HepG2 (cell line): ENCODE measurements around the gene ARPIN. TPM values are rescaled to one million over a fixed set of nuclear protein-coding genes. Genes with fewer than 3 reads are reported as not detected.

Experiments used
- ATRX ChIP-seq: sonication (generic); formaldehyde crosslinking; IDR thresholded peaks from 2 replicates; pipeline ENCODE4 v1.4.0; 2020; ENCODE audit warnings: missing genetic modification reagents, borderline replicate concordance
- CC2D1A ChIP-seq: sonication (generic); formaldehyde crosslinking; IDR thresholded peaks from 2 replicates; pipeline ENCODE4 v1.8.1; 2023; ENCODE audit warnings: mild to moderate bottlenecking, missing genetic modification reagents
- CENPT ChIP-seq: sonication (generic); formaldehyde crosslinking; IDR thresholded peaks from 2 replicates; pipeline ENCODE4 v1.8.0; 2022; ENCODE audit warnings: low read depth, mild to moderate bottlenecking, moderate library complexity, missing genetic modification reagents
- DNMT3B ChIP-seq: conservative IDR thresholded peaks from 2 replicates; pipeline ENCODE4 v1.6.1; 2016; ENCODE audit warnings: missing biosample characterization, control low read depth
- FOXA3 ChIP-seq: IDR thresholded peaks from 2 replicates; pipeline ENCODE4 v1.6.1; 2016; ENCODE audit warnings: missing genetic modification reagents, missing compliant biosample characterization
- FOXC1 ChIP-seq: sonication (generic); formaldehyde crosslinking; IDR thresholded peaks from 2 replicates; pipeline ENCODE4 v1.8.0; 2022; ENCODE audit warnings: mild to moderate bottlenecking, missing genetic modification reagents, borderline replicate concordance
- GLMP ChIP-seq: sonication (generic); formaldehyde crosslinking; IDR thresholded peaks from 2 replicates; pipeline ENCODE4 v1.9.0; 2021; ENCODE audit warnings: missing genetic modification reagents, mild to moderate bottlenecking, borderline replicate concordance
- HDAC1 ChIP-seq: sonication (generic); formaldehyde crosslinking; IDR thresholded peaks from 2 replicates; pipeline ENCODE4 v1.5.1; 2020; ENCODE audit warnings: mild to moderate bottlenecking, missing genetic modification reagents
- HOXA7 ChIP-seq: sonication (generic); formaldehyde crosslinking; IDR thresholded peaks from 2 replicates; pipeline ENCODE4 v1.8.1; 2022; ENCODE audit warnings: mild to moderate bottlenecking, missing genetic modification reagents, moderate library complexity
- LRRFIP1 ChIP-seq: sonication (generic); formaldehyde crosslinking; conservative IDR thresholded peaks from 2 replicates; pipeline ENCODE4 v1.4.0; 2020; ENCODE audit warnings: missing genetic modification reagents
- MLX ChIP-seq: IDR thresholded peaks from 2 replicates; pipeline ENCODE4 v1.6.1; 2016
- NR2F6 ChIP-seq, 2 experiments: IDR thresholded peaks; 2 replicates each; pipeline ENCODE4 v1.6.1; 2016; ENCODE audit warnings: antibody characterized with exemption in 1 of 2, mild to moderate bottlenecking in 1 of 2
- SAP130 ChIP-seq: IDR thresholded peaks from 2 replicates; pipeline ENCODE4 v1.6.1; 2016; ENCODE audit warnings: low read depth
- SIN3B ChIP-seq: fragments of 150-350 bp; IDR thresholded peaks from 2 replicates; pipeline ENCODE4 v1.6.1; 2014; ENCODE audit warnings: low read length
- SOX13 ChIP-seq, 3 experiments: fragments of 450-650 bp in 1 of 3; sonication (generic) in 1 of 3; formaldehyde crosslinking in 1 of 3; IDR thresholded peaks in 2 of 3; conservative IDR thresholded peaks in 1 of 3; 2 replicates each; pipeline versions ENCODE4 v1.5.0 to v1.6.1; 2016 to 2020; ENCODE audit warnings: antibody characterized with exemption in 1 of 3, mild to moderate bottlenecking in 1 of 3, missing compliant biosample characterization in 1 of 3, missing genetic modification reagents in 1 of 3, moderate library complexity in 1 of 3
- SYNCRIP ChIP-seq: fragments of 200-400 bp; formaldehyde crosslinking; IDR thresholded peaks from 2 replicates; pipeline ENCODE4 v1.6.1; 2018; ENCODE audit warnings: mild to moderate bottlenecking, low read depth, low read length; ENCODE audit not compliant: insufficient read depth
- TBX2 ChIP-seq: sonication (generic); formaldehyde crosslinking; IDR thresholded peaks from 2 replicates; pipeline ENCODE4 v1.5.0; 2020; ENCODE audit warnings: missing genetic modification reagents, mild to moderate bottlenecking, borderline replicate concordance
- TOPORS ChIP-seq: sonication (generic); formaldehyde crosslinking; IDR thresholded peaks from 2 replicates; pipeline ENCODE4 v1.8.0; 2023; ENCODE audit warnings: mild to moderate bottlenecking, missing genetic modification reagents
- USF2 ChIP-seq, 2 experiments: sonication (generic) in 1 of 2; formaldehyde crosslinking in 1 of 2; IDR thresholded peaks; 2 replicates each; pipeline versions ENCODE4 v1.5.1 to v1.6.1; 2011 to 2020; ENCODE audit warnings: borderline replicate concordance in 1 of 2, low read depth in 1 of 2, low read length in 1 of 2, mild to moderate bottlenecking in 1 of 2, missing genetic modification reagents in 1 of 2, moderate library complexity in 1 of 2
- ZBTB7B ChIP-seq: sonication (generic); formaldehyde crosslinking; IDR thresholded peaks from 2 replicates; pipeline ENCODE4 v1.4.0; 2020; ENCODE audit warnings: missing genetic modification reagents
- ZNF124 ChIP-seq: sonication (generic); formaldehyde crosslinking; IDR thresholded peaks from 2 replicates; pipeline ENCODE4 v1.4.0; 2020; ENCODE audit warnings: missing genetic modification reagents
- ZNF564 ChIP-seq: sonication (generic); formaldehyde crosslinking; IDR thresholded peaks from 2 replicates; pipeline ENCODE4 v1.8.1; 2023; ENCODE audit warnings: mild to moderate bottlenecking, missing genetic modification reagents
- ZNF629 ChIP-seq: sonication (generic); formaldehyde crosslinking; conservative IDR thresholded peaks from 2 replicates; pipeline ENCODE4 v1.5.0; 2020; ENCODE audit warnings: missing genetic modification reagents
- ZNF644 ChIP-seq: IDR thresholded peaks from 2 replicates; pipeline ENCODE4 v1.6.1; 2016; ENCODE audit warnings: low read depth
- ZNF775 ChIP-seq: sonication (generic); formaldehyde crosslinking; IDR thresholded peaks from 2 replicates; pipeline ENCODE4 v1.4.0; 2020; ENCODE audit warnings: missing genetic modification reagents, mild to moderate bottlenecking, moderate library complexity, borderline replicate concordance
- polyA plus RNA-seq, 8 experiments: library from polyadenylated mRNA; depleted of rRNA in 3 of 8; stranded (reverse) in 7 of 8; unstranded in 1 of 8; fragments of >200 nt; fragmentation: Illumina TruSeq in 4 of 8; extraction: Trizol in 4 of 8; gene quantifications; 2 replicates each; pipeline versions ENCODE4 v1.2.1 to v1.2.3, GENCODE V29; 2011 to 2016; ENCODE audit warnings: low read depth in 4 of 8, missing spikeins in 1 of 8, mixed read lengths in 1 of 8; ENCODE audit not compliant: insufficient read depth in 1 of 8
- total RNA-seq, 5 experiments: library from RNA; depleted of rRNA; stranded (reverse); fragments of >200 nt; fragmentation: Illumina TruSeq; extraction: Trizol; gene quantifications; 2 replicates each; pipeline ENCODE4 v1.2.3, GENCODE V29; 2016; ENCODE audit warnings: low read depth in 1 of 5

ARPIN gene
- total and polyA plus RNA-seq, 2 of the 13 experiments (the other 11 are each of a cell fraction or from before 2014, with no cell fraction given): 2.8 to 5.0 TPM

GRCh38 chr15:89857673-89858072 lies 55.1 kb downstream of the ARPIN start (continued):
- TF ChIP-seq LRRFIP1 (CRISPR knock-in tag) (no peak), TBX2 (peak; percentile 34; the same call in 1 of the 2 replicates), USF2 (IDR thresholded peaks at IDR 0.05; ENCODE audit: low read depth, low read length) (peak; percentile 30), USF2 (CRISPR knock-in tag; IDR thresholded peaks at IDR 0.05; ENCODE audit: borderline replicate concordance) (peak; percentile 56; the same call in 1 of the 2 replicates), ZNF644 (CRISPR knock-in tag) (0 out of 2 replicates have a peak, but pooled peaks have one; percentile 37), ATRX (CRISPR knock-in tag) (no peak), HDAC1 (CRISPR knock-in tag) (0 out of 2 replicates have a peak, but pooled peaks have one; percentile 33), SYNCRIP (no peak), SAP130 (peak; percentile 73), FOXC1 (no peak), FOXA3 (CRISPR knock-in tag) (peak; percentile 35; the same call in 1 of the 2 replicates), CENPT (no peak), ZNF775 (CRISPR knock-in tag) (no peak), SOX13 (IDR thresholded peaks at IDR 0.05) (no peak), SOX13 (CRISPR knock-in tag; conservative IDR thresholded peaks at IDR 0.05 in 1 of 2, IDR thresholded peaks at IDR 0.05 in 1 of 2) (peak in 1 of 2 experiments; percentile 78; a peak in 2 of 4 replicates), ZNF564 (CRISPR knock-in tag) (no peak), MLX (CRISPR knock-in tag) (0 out of 2 replicates have a peak, but pooled peaks have one; percentile 27), HOXA7 (CRISPR knock-in tag) (no peak), SIN3B (no peak), ZNF124 (CRISPR knock-in tag) (no peak), ZBTB7B (CRISPR knock-in tag) (0 out of 2 replicates have a peak, but pooled peaks have one; percentile 38), NR2F6 (IDR thresholded peaks at IDR 0.05) (no peak), NR2F6 (CRISPR knock-in tag; IDR thresholded peaks at IDR 0.05) (0 out of 2 replicates have a peak, but pooled peaks have one; percentile 32), TOPORS (CRISPR knock-in tag) (no peak), GLMP (CRISPR knock-in tag) (no peak), ZNF629 (CRISPR knock-in tag) (no peak), CC2D1A (CRISPR knock-in tag) (no peak), DNMT3B (no peak)
